ENCODE measurements around the gene PPP1R1B.

Gene PPP1R1B

GRCh38 chr17:39658760-39659159, 32.0 kb downstream of the PPP1R1B start:
- no peak for DNase-seq

- DNase-seq, result no peak
Measured at GRCh38 chr17:39659279-39660010, 32.7 kb downstream of the PPP1R1B start.

GRCh38 chr17:39660011-39660360, 33.2 kb downstream of the PPP1R1B start:
- no peak for DNase-seq

GRCh38 chr17:39660397-39661385, 33.9 kb downstream of the PPP1R1B start:
- DNase-seq, result no peak

GRCh38 chr17:39661744-39662541, 35.2 kb downstream of the PPP1R1B start:
- DNase-seq, result no peak

- DNase-seq, result no peak
Measured at GRCh38 chr17:39662551-39663339, 36.0 kb downstream of the PPP1R1B start.

- no peak for DNase-seq
Measured at GRCh38 chr17:39663340-39663687, 36.6 kb downstream of the PPP1R1B start.

GRCh38 chr17:39663688-39664580, 37.2 kb downstream of the PPP1R1B start:
- DNase-seq, result no peak

GRCh38 chr17:39664581-39665561, 38.1 kb downstream of the PPP1R1B start, which contains the start of gene TCAP:
TSS of gene TCAP (plus strand) at chr17:39665349. CDS start at chr17:39665360, 11 bp downstream.
- DNase-seq, result no peak

GRCh38 chr17:39665642-39666224, 39.0 kb downstream of the PPP1R1B start:
- DNase-seq, result no peak

GRCh38 chr17:39666231-39666600, 39.5 kb downstream of the PPP1R1B start:
- no peak for DNase-seq

GRCh38 chr17:39666601-39667261, 40.0 kb downstream of the PPP1R1B start:
- no peak for DNase-seq

- DNase-seq, result no peak
Measured at GRCh38 chr17:39667262-39667944, 40.7 kb downstream of the PPP1R1B start.

GRCh38 chr17:39667945-39668924, 41.5 kb downstream of the PPP1R1B start, which contains the start of gene PNMT:
TSS of gene PNMT (plus strand) at chr17:39668453. CDS start at chr17:39668476, 23 bp downstream.
- no peak for DNase-seq

- DNase-seq, result no peak
Measured at GRCh38 chr17:39669897-39670735, 43.4 kb downstream of the PPP1R1B start.

GRCh38 chr17:39670746-39671145, 44.0 kb downstream of the PPP1R1B start:
- DNase-seq, result no peak
